ACC112 (cell line): ENCODE measurements around the gene CIAPIN1.

Experiments used
- H2AFZ ChIP-seq: fragments of 200-600 bp; sonication (generic); one replicate; pipeline ENCODE4 v1.6.0; 2017; ENCODE audit warnings: antibody characterized with exemption, low read length; ENCODE audit not compliant: unreplicated experiment
- H3K27ac ChIP-seq: fragments of 200-600 bp; sonication (generic); 2 replicates; pipeline ENCODE4 v1.5.1; 2014; ENCODE audit warnings: low read depth, mild to moderate bottlenecking, antibody characterized with exemption, low read length, moderate library complexity
- H3K27me3 ChIP-seq: fragments of 200-600 bp; sonication (generic); 2 replicates; pipeline ENCODE4 v1.6.1; 2014; ENCODE audit warnings: mild to moderate bottlenecking, antibody characterized with exemption, low read length, moderate library complexity, mixed read lengths; ENCODE audit not compliant: insufficient read depth
- H3K36me3 ChIP-seq: fragments of 200-600 bp; sonication (generic); 2 replicates; pipeline ENCODE4 v1.6.1; 2016; ENCODE audit warnings: mild to moderate bottlenecking, antibody characterized with exemption, low read length, moderate library complexity, mixed read lengths; ENCODE audit not compliant: insufficient read depth
- H3K4me1 ChIP-seq: fragments of 200-600 bp; sonication (generic); one replicate; pipeline ENCODE4 v1.6.1; 2016; ENCODE audit warnings: low read length, mixed read lengths; ENCODE audit not compliant: insufficient read depth, unreplicated experiment, control insufficient read depth
- H3K4me3 ChIP-seq: fragments of 200-600 bp; sonication (generic); 2 replicates; pipeline ENCODE4 v1.5.1; 2014; ENCODE audit warnings: mild to moderate bottlenecking, low read depth, low read length
- H3K79me2 ChIP-seq: fragments of 200-600 bp; sonication (generic); one replicate; pipeline ENCODE4 v1.6.0; 2016; ENCODE audit warnings: low read length; ENCODE audit not compliant: control insufficient read depth, unreplicated experiment, insufficient read depth

Gene CIAPIN1

DNA sequence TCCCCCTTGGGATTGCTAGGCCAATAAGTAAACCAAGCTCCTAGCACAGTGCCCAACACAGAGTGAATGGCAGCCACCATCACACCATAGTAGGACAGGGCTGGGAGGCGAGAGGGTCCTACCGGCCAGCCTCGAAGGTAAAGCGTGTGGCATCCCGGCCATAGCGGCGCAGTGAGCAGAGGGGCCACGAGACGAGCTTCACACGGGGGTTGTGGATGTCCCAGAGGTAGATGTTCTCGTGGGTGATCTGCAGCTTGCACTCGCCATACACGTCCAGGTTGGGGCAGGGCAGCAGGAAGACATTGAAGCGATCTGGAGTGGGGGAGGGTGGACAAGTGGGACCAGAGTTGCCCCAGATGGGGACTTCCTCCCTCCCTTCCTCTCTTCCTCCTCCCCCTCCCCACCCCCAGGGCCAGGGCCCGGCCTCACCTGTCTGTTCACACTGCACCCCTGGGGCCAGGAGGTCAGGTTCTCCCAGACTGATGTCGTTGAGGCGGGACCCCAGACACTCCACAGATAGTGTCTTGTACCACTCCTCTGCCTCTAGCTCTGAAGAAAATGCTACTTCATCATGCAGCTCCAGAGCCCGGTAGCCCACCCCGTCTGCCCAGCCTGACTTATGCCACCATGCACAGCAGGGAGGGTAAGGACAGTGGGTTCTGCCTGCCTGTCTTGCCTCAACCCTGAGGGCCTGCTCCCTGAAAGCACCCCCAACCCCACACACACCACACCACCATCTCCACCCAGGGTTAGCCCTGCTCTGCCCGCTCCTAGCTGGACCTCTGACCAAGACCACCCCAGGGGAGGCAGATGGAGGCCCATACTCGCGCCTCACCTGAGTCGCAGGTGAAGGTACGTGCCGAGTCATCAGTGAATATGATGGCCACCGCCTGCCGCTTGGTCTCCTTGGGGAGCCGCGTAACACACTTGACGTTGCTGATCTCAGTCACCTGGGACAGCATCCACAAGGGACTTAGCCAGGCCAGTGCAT is 27.8 kb upstream of the CIAPIN1 start:
- Histone ChIP-seq H3K27me3 (no peaks in the 10 kb centered on the region), H3K27ac (no peak overlapping the region), H3K79me2 (peaks cover 35% of the 10 kb centered on the region), H3K4me3 (no peak overlapping the region), H3K4me1 (peaks cover 28% of the 10 kb centered on the region), H3K36me3 (peaks cover 12% of the 10 kb centered on the region), H2AFZ (no peak overlapping the region)

DNA sequence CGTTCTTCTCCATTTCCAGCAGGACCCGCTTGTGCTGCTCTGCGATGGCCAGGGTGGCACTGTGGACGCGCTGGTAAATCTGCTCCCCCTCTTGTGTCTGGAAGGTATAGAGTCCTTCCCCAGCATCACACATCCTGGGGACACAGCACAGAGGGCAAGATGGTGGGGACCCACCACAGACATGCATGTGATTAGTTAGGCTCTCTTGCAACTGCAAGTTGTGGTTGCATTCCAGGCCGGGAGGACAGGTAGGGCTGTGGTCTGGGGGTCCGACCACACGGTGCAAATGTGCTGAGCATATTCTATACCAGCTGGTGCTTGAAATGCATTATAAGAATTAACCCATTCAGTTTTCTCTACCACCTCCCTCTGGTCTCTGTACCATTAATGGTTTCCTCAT is 26.7 kb upstream of the CIAPIN1 start:
- Histone ChIP-seq H3K4me3 (no peak overlapping the region), H3K27me3 (no peaks in the 10 kb centered on the region), H3K4me1 (peaks cover 30% of the 10 kb centered on the region), H2AFZ (no peak overlapping the region), H3K27ac (no peak overlapping the region), H3K36me3 (peaks cover 19% of the 10 kb centered on the region), H3K79me2 (peaks cover 28% of the 10 kb centered on the region)

DNA sequence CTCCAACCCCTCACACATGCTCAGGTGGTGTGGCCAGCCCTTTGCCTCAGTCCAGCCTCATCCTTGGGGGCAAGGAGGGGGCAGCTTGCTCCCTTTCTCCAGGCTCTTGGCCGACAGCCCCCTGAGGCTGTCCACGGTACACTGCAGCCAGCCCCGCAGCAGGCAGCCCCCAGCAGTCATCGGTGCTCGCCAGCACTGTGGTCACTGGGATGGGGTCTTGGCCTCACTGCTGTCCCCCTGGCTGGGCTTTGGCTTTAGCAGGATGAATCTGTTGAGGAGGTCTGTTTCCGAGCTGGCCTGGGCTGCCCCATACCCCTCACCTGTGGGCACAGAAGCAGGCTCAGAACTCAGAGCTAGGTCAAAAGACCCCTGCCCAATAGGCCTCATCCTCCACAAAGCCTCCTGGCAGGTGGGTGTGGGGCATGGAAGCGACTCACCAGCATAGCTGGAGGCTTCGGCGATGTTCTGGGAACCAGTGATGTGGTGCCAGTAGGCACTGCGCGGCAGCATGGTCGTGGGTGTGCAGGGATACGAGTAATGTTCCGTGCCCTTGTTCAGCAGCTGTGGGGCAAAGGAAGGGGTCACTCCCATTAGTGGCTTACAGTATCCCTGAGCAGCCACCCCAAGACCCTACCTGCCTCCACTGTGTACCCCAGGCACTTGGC is 26.1 kb upstream of the CIAPIN1 start:
- no peaks in the 10 kb centered on the region for H3K27me3 ChIP-seq
- peaks cover 22% of the 10 kb centered on the region for H3K79me2 ChIP-seq
- no peak overlapping the region for H3K4me3 ChIP-seq
- peaks cover 25% of the 10 kb centered on the region for H3K4me1 ChIP-seq
- H3K27ac ChIP-seq, result no peak overlapping the region
- H3K36me3 ChIP-seq, result peaks cover 19% of the 10 kb centered on the region
- H2AFZ ChIP-seq, result no peak overlapping the region

DNA sequence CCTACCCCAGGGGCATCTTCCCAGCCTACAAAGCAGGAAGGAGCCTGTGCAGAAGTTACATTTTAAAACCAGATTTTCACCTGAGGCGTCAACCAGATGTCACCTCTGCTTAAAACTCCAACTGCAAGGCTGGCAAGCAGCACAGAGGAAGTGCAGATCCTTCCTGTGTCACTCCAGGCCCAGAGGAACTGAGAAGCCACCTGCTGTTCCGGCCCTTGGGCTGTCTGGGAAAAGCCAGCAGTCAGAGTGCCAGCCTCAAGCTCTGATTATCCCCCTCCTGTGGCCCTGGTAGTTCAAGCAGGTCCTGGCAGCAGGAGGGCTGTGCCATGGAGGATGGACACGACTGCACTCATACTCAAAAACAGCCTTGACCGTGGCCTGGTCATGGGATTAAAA is 25.5 kb upstream of the CIAPIN1 start:
- peaks cover 19% of the 10 kb centered on the region for H3K36me3 ChIP-seq
- no peaks in the 10 kb centered on the region for H3K27me3 ChIP-seq
- H3K27ac ChIP-seq, result no peak overlapping the region
- no peak overlapping the region for H2AFZ ChIP-seq
- peaks cover 19% of the 10 kb centered on the region for H3K4me1 ChIP-seq
- no peak overlapping the region for H3K4me3 ChIP-seq
- peaks cover 15% of the 10 kb centered on the region for H3K79me2 ChIP-seq

DNA sequence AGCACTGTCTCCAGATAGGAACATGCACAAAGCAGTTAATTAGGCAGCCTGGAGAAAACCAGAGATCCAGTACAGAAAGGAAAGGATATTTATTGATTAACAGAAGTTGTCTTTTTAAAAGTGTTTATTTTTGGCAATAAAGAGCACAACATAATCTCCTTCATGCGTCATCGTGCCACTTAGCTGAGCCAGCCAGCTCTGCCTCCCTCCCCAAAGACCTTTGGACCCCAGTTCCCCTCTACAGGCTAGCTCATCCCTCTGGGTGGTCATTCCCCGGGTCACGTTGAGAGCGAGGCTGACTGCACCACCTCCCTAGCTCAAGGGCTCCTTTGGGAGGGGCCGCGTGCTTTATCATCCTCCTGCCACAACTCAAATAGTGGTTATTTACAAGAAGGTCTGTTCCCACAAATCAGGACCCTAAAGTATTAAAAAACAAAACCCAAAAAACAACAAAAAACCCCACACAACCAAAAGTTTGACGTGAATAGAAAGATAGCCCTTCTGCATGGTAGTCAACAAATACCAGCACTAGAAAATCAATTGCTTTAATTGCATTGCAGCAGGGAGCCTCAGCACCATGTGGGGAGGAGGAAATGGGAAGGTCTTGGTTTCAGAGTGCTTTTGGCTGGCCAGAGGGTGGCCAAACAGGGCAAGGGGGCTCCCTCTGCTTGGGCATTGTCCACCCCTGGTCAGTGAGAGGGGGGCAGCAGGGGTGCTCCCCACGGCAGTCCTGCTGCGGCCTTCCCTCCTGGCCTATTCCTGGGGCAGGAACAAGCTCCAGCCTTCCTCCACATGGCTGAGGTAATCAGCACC is 24.9 kb upstream of the CIAPIN1 start:
- peaks cover 9% of the 10 kb centered on the region for H3K79me2 ChIP-seq
- no peak overlapping the region for H3K4me3 ChIP-seq
- H3K27ac ChIP-seq, result no peak overlapping the region
- H2AFZ ChIP-seq, result no peak overlapping the region
- H3K4me1 ChIP-seq, result peaks cover 19% of the 10 kb centered on the region
- no peaks in the 10 kb centered on the region for H3K27me3 ChIP-seq
- peaks cover 25% of the 10 kb centered on the region for H3K36me3 ChIP-seq

DNA sequence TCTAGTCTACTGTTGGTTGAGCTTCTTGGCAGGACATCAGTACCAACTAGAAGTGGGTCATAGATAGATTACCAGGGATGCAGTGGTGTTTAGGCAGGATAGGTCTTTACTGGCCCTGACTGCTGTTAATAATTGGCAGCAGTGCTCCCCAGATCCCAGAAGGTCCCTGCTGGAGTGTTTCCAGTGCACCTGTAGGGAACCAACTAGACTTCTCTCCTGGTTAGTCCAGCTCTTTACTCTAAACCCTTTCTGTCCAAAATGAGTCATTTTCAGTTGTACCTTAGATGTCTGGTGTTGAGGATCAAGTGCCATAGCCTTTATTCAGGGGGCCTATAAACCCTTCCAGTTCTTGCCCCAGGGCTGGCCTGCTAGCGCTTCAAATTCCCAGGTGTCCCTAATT is 24.0 kb upstream of the CIAPIN1 start:
- Histone ChIP-seq H3K4me3 (no peak overlapping the region), H3K27ac (no peak overlapping the region), H2AFZ (no peak overlapping the region), H3K27me3 (no peaks in the 10 kb centered on the region), H3K4me1 (peaks cover 19% of the 10 kb centered on the region), H3K79me2 (peaks cover under 1% of the 10 kb centered on the region), H3K36me3 (peaks cover 25% of the 10 kb centered on the region)

DNA sequence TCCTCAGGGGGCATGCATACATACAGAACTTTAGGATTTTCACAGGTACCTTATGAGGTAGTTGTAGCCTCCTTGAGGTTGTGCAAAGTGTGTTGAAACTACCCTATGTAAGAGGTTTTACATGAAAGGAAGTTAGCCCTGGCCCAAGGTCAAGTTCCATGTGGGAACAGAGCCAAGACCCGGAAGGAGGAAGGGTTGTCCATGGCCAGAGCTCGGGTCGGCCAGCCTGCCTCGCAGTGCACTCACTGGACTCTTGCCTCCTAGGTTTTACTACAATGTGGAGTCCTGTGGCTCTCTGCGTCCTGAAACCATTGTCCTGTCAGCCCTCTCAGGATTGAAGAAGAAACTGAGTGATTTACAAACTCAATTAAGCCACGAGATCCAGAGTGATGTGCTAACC is 23.5 kb upstream of the CIAPIN1 start:
- Histone ChIP-seq H3K27me3 (no peaks in the 10 kb centered on the region), H3K27ac (no peak overlapping the region), H3K4me3 (no peak overlapping the region), H3K79me2 (no peaks in the 10 kb centered on the region), H3K36me3 (peaks cover 25% of the 10 kb centered on the region), H3K4me1 (peaks cover 19% of the 10 kb centered on the region), H2AFZ (no peak overlapping the region)

DNA sequence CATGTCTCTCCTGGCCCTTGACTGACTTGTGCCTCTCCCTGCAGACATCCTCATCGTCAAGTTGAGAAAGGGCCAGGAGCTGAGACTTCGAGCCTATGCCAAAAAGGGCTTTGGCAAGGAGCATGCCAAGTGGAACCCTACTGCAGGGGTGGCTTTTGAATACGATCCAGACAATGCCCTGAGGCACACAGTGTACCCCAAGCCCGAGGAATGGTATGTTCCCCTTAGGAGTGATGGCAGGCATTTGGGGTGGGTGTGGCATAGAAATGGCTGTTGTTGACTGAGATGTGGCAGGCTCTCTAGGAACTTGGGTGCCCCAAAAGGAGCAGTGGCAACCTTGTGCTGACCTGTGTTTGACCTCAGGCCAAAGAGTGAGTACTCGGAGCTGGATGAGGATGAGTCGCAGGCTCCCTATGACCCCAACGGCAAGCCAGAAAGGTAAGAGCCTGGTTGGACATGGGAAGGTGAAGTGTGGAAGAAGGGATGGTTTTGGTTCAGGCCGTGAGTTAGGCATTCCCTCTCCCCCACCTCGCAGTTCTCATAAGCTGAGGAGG is 22.8 kb upstream of the CIAPIN1 start:
- Histone ChIP-seq H3K4me1 (peaks cover 19% of the 10 kb centered on the region), H3K4me3 (no peak overlapping the region), H3K27ac (no peak overlapping the region), H3K36me3 (peaks cover 25% of the 10 kb centered on the region), H3K79me2 (peaks cover 7% of the 10 kb centered on the region), H2AFZ (no peak overlapping the region), H3K27me3 (no peaks in the 10 kb centered on the region)

DNA sequence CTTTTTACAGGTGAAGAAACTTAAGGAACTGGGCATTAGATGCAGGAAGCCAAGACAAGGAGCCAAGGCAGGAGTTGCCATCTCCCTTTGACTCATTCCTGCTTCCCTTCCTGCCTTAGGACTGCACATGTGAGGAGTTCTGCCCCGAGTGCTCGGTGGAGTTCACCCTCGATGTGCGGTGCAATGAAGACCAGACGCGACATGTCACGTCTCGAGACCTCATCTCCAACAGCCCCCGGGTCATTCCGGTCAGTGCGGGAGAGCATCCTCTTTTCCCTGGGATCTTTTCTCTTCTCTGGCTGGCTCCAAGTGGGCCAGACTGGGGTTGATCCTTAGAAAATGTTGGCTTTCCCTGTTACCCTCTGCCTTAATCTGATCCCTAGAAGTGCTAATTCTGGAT is 21.9 kb upstream of the CIAPIN1 start:
- Histone ChIP-seq H2AFZ (no peak overlapping the region), H3K4me3 (no peak overlapping the region), H3K4me1 (peaks cover 19% of the 10 kb centered on the region), H3K27me3 (no peaks in the 10 kb centered on the region), H3K27ac (no peak overlapping the region), H3K79me2 (peaks cover 15% of the 10 kb centered on the region), H3K36me3 (peaks cover 31% of the 10 kb centered on the region)

DNA sequence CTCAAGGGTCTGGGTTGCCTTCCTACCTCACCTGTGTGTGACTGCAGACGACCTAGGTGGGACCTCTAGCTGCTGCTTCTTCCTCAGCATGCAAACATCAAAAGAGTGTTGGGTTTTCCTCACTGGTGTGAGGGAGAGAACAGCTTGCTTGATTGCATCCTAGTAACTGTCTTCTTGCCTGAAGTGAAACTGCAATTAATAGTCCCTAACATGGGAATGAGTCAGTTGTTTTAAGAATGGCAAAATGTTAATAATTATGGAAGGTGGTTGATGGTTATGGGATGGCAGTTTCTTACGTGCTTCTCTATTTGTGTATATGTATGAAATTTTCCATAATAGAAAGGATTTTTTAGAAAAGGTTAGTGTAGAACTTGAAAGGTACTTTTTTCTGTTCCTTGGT is 21.2 kb upstream of the CIAPIN1 start:
- Histone ChIP-seq H3K27me3 (no peaks in the 10 kb centered on the region), H3K4me3 (no peak overlapping the region), H3K36me3 (peaks cover 32% of the 10 kb centered on the region), H3K79me2 (peaks cover 22% of the 10 kb centered on the region), H3K27ac (no peak overlapping the region), H3K4me1 (peaks cover 25% of the 10 kb centered on the region), H2AFZ (no peak overlapping the region)
